Measurements from ENCODE around the gene FYB1.

Gene FYB1

GRCh38 chr5:39206630-39207321 lies 12.6 kb downstream of the FYB1 start:
- DNase-seq (ENCODE audit: low read depth in 3 of 3): no peak

- no peak for DNase-seq (ENCODE audit: low read depth in 3 of 3)
These were observed 13.8 kb downstream of the FYB1 start for GRCh38 chr5:39205550-39205949.

GRCh38 chr5:39203951-39204350 lies 15.4 kb downstream of the FYB1 start:
- no peak for DNase-seq (ENCODE audit: low read depth in 3 of 3)

GRCh38 chr5:39203275-39203922 lies 16.0 kb downstream of the FYB1 start:
- DNase-seq (ENCODE audit: low read depth in 3 of 3): no peak

GRCh38 chr5:39202597-39203274 lies 16.6 kb downstream of the FYB1 start:
- DNase-seq (ENCODE audit: low read depth in 3 of 3): no peak

- no peak for DNase-seq (ENCODE audit: low read depth in 3 of 3)
These were observed 17.4 kb downstream of the FYB1 start for GRCh38 chr5:39201781-39202596.

- DNase-seq (ENCODE audit: low read depth in 3 of 3): no peak
These were observed 18.1 kb downstream of the FYB1 start for GRCh38 chr5:39201160-39201780.

GRCh38 chr5:39200081-39200480 lies 19.3 kb downstream of the FYB1 start:
- DNase-seq (ENCODE audit: low read depth in 3 of 3): no peak

- no peak for DNase-seq (ENCODE audit: low read depth in 3 of 3)
These were observed 20.0 kb downstream of the FYB1 start for GRCh38 chr5:39199335-39199734.

GRCh38 chr5:39198127-39198526 lies 21.2 kb downstream of the FYB1 start:
- no peak for DNase-seq (ENCODE audit: low read depth in 3 of 3)

GRCh38 chr5:39197556-39197955 lies 21.8 kb downstream of the FYB1 start:
- no peak for DNase-seq (ENCODE audit: low read depth in 3 of 3)

- DNase-seq (ENCODE audit: low read depth in 3 of 3): no peak
These were observed 24.1 kb downstream of the FYB1 start for GRCh38 chr5:39195198-39195826.

GRCh38 chr5:39194466-39195136 lies 24.8 kb downstream of the FYB1 start:
- no peak for DNase-seq (ENCODE audit: low read depth in 3 of 3)

- no peak for DNase-seq (ENCODE audit: low read depth in 3 of 3)
These were observed 25.6 kb downstream of the FYB1 start for GRCh38 chr5:39193553-39194465.

GRCh38 chr5:39192450-39193160 lies 26.8 kb downstream of the FYB1 start:
- no peak for DNase-seq (ENCODE audit: low read depth in 3 of 3)

GRCh38 chr5:39191216-39191615 lies 28.1 kb downstream of the FYB1 start:
- no peak for DNase-seq (ENCODE audit: low read depth in 3 of 3)

- no peak for DNase-seq (ENCODE audit: low read depth in 3 of 3)
These were observed 28.9 kb downstream of the FYB1 start for GRCh38 chr5:39190311-39191102.

GRCh38 chr5:39189292-39189955 lies 29.9 kb downstream of the FYB1 start:
- DNase-seq (ENCODE audit: low read depth in 3 of 3): no peak

All from stimulated activated CD4-positive, alpha-beta T cell treated with anti-CD3 and anti-CD28 coated beads, TNF-alpha, amount 100 ng/mL, for 24 hours (primary cell).